ENCODE data around the gene SOSTDC1.
"Not testable (repeated sequence)": the region's sequence is repeated elsewhere in the genome, so short reads cannot be mapped to it uniquely, and the experiment has no call there.

Gene SOSTDC1

DNA sequence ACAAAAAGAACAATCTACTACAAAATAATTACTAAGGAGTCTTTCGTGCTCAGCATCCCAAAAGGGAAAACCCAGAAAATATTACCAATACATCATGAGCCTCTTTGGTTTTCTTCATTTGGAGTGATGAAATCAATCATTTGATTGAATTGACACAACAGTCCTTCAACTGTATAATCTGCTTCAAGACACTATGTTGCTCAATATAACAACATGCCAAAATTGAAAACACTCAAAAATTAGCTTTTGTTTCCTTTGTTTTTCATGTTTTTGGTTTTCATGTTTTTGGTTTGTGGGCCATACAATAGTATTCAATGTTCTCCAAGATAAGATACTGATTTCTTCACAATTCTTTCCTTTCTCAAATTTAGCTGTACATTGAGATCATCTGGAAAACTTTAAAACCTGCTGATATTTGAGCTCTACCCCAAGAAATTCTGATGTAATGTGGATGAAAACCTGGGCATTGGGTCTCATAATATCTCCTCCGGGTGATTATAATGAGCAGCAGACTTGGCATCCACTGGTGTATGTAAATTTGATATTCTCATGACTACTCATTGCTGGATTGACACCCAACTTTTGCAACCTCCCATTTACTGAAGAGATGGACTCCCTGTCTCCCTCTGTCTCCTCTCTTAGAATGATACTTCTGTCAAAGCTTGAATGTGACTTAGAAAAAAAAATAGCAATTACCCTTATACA lies 4.6 kb downstream of the SOSTDC1 start:
- no peak for DNase-seq

DNA sequence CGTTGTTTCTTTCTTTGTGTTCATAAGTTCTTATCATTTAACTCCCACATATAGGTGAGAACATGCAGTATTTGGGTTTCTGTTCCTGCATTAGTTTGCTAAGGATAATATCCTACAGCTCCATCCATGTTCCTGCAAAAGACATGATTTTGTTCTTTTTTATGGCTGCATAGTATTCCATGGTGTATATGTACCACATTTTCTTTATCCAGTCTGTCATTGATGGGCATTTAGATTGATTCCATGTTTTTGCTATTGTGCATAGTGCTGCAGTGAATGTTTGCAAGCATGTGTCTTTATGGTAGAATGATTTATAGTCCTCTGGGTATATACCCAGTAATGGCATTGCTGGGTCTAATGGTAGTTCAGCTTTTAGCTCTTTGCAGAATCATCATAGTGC lies 9.2 kb downstream of the SOSTDC1 start:
- not testable (repeated sequence) for DNase-seq

DNA sequence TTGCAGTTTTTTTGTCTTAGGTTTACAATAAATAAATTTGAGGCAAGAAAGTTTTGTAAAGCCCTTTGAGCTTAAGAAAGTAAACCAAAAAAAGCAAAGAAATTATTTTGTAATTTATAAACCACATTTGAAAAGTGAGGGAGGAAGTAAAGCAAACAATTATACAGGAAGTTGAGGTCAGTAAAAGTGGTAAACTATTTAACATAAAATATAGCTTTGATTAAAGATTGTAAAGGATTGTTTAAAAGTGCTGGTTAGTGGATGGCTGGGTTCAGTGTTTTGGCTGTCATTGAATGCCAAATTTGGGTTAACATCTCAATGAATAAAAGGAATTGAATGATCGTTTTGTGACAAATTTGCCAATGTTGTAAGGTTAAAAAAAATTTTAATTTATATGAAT lies 9.9 kb downstream of the SOSTDC1 start:
- DNase-seq = no peak

DNA sequence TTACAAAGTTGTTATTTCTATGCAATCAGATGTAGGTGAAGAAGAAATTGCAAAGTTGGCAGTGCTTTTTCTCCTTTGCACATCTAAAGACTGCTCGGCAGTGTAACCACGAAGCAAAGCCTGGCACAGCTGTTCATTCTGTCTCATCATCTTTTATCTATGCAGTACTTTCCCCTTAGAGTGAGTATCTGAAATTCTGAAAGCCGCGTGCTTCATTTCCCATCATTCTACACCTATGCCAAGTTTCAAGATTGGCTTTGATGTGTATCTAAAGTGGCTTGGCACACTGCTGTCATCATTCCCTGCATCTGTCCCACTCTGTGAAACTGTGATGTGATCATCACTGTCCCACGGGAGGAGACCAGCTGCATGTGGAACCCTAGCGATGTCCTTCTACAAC lies 15.2 kb downstream of the SOSTDC1 start:
- DNase-seq = no peak

DNA sequence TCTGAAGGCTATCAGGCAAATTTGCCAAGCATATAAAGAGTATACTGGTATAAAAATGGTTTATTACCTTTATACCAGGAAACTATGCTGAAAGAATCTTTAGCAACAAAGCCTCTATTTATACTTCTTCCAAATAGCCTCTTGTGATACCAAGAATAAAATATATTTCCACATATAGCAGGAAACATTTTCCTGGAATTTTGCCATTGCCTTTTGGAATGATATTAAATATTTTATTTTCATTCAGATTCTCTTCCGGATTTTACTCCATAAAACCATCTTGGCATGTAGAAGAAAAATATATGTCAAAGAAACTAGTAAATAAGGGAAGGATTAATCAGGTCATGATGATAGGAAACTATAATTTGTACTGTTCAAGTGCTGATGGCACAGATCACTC lies 17.7 kb downstream of the SOSTDC1 start:
- DNase-seq = no peak

DNA sequence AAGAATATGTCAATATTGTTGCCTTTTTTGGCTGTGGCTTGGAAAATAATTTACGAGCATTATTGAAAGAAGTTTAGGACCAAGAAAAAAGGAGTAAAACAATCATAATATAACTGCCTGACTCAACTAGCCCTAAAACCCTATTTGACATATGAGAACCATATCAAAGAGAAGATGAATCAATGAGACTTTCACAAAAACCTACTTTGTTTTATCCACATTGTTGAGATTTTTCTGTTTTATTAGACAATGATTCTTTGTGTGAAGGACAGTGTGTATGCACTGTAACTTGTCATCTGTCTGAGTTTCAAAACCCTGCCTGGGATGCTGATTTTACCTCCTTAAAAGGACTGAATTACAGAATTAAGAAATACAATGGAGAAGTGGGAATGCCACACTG lies 19.0 kb downstream of the SOSTDC1 start:
- DNase-seq = no peak

DNA sequence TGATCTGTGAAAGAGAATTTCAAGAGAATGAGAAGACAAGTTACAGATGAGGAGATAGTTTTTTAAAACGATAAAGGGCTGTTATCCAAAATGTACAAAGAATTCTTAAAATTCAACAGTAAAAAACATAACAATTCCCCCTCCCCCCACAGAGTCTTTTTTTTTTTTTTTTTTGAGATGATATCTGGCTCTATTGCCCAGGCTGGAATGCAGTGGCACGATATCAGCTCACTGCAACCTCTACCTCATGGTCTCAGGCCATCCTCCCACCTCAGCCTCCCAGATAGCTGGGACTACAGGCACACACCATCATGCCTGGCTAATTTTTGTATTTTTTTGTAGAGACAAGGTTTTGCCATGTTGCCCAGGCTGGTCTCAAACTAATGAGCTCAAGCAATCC lies 21.7 kb downstream of the SOSTDC1 start:
- DNase-seq = not testable (repeated sequence)

DNA sequence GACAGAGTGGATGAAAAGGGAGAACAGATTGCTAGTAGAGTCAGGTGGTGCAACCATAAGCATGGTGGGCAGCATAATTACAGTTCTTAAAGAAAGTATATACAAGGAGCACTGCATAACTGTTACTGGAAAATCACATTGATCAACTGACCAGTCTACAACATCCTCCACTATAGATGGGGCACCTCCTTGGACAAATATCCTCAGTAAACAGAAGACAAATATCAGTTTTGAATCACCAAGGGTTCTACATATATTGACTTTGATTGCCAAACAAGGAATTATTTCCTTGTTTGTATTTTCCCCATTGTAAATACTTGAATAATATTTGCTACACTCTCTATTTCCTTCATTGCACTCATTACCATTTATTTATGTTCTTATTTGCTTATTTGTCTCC lies 26.6 kb downstream of the SOSTDC1 start:
- no peak for DNase-seq

DNA sequence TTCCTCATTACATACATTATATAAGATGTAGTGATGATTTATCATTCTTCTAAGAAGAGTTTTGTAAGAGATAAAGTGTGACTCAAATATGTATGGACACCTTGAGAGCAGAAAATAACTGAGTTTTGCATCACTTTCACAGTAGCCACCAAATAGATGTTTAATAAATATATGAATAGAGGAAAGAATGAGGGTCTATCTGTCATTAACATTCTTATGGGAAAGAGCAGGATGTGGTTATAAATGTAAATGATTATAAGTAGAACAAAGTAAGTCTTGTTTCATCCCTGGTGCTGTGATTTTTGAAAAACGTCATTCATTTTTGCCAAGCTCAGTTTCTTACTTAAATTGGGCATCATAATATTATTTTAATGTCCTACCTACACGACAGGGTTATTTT lies 29.2 kb downstream of the SOSTDC1 start:
- no peak for DNase-seq

DNA sequence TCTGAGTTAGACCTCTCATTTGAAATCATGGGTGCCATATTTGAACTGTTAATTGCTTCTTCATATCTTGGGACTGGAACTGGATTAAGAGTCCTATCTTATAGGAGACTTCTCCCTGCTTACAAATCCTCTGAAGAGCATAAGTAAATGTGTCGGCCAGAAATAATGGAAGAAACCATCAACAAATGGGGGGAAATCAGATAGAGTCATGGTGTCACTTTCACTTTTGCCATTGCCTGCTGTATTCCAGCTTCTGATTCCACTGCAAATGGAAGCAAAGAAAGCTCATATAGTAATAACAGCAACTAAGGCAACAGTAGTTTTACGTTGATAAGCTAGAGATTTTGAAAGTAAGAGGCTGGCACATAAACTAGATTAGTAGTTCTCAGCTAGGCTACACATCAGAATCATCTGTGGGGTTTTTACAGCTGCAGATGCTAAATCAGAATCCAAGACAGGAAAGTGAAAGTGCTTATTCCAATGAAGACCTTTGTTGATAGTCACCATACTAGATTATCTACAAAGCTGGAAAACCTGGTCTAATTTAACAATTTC lies 31.9 kb downstream of the SOSTDC1 start:
- DNase-seq = no peak

DNA sequence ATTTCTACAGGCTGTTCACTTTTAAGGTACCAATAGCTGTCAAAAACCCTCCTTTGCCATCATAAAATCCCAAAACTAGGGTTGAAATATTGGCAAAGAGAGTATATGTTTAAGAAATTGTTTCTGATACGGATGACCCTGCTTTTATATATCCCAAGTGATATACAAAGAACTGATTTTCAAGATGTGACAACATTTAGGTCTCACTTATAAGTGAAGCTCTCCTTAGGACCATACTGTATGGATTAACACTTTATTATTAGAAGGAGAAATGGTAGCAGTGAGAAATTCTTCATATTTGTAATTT lies 33.2 kb downstream of the SOSTDC1 start:
- DNase-seq = no peak

DNA sequence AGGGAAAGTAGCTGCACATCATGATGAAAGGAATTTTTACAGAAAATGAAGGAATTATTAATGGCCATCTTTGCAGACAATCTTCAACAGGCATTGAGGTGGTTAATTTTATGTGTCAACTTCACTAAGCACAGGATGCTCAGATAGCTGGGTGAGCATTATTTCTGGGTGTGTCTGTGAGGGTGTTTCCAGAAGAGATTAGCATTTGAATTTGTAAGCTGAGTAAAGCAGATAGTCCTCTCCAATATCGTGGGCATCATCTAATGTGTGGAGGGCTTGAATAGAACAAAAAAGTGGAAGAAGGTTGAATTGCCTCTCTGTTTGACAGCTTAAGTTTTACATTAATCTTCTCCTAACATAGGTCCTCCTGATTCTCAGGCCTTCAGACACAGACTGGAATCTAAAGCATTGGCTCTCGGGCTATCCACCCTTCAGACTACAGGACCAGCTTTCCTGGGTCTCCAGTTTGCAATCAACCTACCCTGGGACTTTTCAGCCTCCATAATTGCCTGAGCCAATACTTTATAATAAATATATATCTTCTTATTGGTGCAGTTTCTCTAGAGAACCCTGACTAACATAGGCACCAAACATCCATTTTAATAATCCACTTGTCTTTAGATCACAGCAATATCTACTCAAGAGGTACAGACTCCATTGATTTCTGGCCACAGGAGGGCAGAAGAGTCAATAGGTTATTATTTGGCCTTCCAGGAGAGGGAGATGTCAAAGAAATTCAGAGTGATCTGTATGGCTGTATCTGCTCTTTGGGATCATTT lies 33.7 kb downstream of the SOSTDC1 start:
- DNase-seq = peak; percentile 62

DNA sequence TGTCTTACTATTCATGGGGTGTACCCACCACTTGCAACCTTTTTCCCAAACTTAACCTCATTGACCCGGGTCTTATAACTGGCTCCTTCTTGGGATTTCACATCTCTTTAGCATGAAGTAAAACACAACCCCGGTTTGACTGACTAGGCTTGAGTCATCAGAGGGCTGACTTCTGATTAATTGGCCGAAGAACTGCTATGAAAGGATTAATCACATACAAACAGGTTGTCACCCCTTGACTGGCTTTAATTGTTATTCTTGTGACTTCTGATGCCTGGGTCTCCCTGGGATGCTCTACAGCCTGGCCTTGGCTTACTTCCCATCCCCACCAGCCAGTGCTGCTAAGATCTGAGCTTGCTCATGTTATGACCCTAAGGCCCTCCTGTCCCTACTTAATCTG lies 35.4 kb downstream of the SOSTDC1 start:
- no peak for DNase-seq

DNA sequence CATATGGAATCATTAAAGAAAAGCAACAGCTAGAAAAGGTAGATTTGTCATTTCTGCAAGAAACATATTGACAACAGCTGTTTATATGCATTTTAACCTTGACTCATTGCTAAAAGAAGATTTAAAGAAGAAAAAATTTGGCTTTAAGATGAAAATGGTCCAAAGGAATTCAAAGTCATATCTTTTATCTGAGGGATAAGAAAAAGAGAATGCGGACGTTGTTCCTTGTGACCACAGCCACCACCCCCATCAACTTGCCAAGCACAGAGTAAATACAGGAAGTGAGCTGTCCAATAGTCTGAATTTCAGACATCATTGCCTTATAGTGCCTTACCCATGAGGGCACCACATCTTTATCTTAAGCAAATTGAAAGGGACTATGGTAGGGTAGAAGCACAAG lies 36.9 kb downstream of the SOSTDC1 start:
- DNase-seq = no peak

DNA sequence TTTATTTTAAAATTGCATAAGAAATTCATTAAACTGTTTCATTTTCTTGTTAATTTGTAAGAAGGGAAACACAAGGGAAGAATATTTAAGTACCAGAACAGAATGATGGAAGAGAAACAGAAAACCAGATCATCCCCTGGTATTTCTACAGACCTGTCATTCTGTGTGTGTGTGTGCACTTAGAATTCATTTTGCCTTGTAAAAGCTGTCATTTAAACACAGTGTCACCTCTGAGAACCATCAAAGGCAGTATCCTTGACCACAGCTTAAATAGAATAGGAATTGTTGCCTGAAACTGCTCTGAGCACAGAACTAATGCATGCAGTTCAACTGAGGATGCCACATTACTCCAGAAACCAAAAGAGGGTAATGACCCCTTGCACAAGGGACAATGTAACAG lies 37.4 kb downstream of the SOSTDC1 start:
- no peak for DNase-seq

DNA sequence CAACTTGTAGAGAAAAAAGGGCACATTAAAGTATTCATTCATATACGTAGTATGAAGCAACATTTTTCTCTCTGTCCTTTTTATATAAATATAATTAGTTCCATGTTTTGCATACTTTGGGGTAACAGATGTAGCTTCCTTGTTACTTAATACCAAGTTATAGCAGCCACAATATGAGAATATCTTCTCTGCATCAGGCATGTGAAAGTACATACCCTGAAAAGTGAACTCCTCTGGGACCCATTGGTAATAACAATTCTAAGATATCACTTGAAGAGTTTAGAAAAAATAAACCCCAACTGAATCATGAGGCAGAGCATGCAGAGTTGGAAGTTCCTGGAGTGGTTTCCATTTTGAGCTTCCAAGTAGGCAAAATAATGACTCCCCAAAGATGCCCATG lies 41.8 kb downstream of the SOSTDC1 start:
- DNase-seq = no peak

DNA sequence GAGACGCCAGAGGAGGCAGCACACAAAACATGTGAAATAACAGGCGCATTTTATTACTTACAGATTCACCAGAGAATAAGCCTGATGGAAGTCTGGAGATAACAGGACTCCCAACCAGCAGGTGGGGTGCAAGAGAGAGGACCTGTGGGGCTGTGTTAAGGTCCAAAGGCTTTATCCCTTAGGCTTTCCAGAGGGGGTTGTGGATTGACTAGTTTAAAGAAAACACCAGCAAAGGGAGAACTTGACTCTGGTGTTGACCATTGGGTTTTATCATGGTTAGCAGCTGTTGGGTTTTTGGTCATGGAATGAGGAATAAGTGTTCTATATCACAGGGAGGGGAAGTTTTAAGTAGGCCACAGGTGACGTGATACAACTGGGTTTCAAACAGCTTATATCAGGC lies 42.6 kb downstream of the SOSTDC1 start:
- DNase-seq = peak; percentile 4

DNA sequence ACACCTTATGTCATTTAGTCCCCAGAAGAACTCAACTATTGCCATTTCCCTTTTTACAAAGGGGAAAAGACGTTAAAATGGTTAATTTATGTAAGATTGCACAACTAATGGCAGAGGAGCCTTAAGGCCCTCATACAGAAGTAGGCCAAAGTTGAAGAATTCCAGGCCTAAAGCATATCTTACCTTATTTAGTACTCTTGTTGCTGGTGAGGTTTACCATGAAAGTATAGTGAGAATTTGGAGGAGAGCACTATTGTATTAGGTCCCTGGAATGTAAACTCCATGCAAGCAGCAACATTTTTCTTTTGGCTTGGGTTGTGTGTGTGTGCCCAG lies 43.5 kb downstream of the SOSTDC1 start:
- DNase-seq = no peak

DNA sequence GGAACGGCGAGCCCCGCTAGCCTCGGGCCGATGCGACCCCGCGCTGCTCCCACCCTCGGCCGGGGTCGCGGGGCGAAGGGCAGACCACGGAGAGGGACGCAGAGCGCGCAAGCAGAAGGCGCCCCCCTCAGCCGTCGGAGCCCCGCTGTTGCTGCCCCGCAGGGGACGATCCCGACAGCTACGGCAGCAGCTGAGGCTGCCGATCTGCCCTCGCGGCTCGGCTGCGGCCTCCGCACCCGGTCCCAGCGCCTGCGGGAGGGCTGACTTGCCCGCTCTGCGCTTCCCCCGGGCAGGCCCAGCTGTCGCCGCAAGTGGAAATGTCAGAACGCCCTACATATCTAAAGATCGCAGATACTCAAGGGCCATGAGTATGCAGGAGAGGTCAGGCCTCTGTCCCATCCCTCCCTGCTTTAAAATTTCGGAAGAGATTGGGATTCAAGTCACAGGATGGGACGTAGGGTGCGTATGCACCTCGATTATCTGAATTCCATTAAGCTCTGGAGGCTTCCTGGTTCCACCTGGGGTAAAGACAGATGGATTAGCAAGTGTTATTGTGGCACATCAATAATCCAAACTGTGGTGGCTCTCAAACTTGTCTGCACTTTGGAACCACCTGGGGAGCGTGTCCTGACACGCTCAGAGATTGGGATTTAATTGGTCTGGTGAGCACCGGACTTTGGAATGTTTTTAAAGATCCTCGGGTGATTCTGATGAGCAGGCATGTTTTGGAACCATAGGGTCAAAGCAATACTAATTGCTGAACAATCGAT lies 44.0 kb downstream of the SOSTDC1 start, which contains the start of gene CRPPA:
Gene CRPPA, minus strand, starts transcription at position 206 of the 770 bp plus-strand sequence. CDS start 216 bp downstream, outside the sequence.
- no peak for DNase-seq

DNA sequence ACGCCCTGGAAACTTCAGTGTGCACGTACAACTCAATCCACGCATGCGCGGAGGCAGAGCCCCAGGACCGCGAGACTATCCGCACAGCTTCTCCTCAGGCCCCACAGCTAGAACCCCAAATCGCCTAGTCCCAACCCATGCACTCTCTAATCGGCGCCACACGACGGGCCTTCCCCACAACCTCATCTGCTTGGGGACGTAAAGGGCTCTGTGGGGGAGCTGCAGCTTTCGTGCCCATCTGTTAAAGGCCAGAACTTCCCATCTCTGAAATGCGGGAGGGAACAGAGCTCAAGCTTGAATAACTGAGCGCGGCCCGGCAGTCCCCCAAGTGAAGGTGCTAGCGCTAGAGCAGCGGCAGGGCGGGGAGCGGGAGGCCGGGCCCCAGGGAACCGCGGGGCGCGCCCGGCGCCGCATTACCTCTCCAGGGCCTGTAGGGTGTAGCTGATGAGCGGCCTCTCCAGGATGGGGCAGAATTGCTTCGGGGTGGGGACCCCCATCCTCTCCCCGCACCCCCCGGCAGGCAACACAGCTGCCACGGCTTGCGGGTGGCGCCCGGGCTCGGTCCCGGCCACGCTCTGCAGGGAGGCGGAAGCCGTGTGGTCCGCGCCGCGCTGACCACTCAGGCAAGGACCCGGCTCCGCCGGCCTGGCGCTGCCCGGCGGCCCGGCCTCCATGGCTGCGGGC lies 44.7 kb downstream of the SOSTDC1 start:
- DNase-seq = no peak

DNA sequence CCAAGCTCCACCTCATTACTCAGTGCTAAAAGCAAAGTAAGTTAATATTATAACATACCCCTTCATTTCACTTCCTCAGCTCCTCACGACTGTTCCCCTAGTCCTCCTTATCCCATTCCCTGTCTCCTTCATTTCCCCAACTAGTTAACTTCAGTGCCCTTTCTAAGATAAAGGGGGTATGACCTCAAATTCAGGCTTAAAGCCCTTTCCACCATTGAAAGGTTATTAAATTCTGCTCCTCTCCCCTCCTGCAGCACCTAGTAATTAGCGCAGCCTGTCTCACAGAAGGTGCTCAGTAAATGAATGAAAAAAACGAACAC lies 45.2 kb downstream of the SOSTDC1 start:
- DNase-seq = no peak

DNA sequence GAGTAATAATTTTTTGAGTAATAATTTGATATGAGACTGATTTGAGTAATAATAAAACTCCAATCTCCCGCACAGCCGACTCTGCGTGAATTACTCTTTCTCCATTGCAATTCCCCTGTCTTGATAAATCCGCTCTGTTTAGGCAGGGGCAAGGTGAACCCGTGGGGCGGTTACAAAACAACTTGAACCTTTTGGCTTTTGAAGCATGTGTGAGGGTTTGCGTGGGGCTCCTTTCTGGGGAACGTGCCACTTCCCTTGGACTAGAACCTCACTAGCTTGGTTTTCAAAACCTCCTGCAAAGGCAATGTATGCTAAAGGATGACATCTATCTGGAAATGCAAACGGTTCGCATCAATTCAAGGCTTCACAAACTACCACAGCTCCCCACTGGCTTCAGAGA lies 45.7 kb downstream of the SOSTDC1 start:
- DNase-seq = no peak

DNA sequence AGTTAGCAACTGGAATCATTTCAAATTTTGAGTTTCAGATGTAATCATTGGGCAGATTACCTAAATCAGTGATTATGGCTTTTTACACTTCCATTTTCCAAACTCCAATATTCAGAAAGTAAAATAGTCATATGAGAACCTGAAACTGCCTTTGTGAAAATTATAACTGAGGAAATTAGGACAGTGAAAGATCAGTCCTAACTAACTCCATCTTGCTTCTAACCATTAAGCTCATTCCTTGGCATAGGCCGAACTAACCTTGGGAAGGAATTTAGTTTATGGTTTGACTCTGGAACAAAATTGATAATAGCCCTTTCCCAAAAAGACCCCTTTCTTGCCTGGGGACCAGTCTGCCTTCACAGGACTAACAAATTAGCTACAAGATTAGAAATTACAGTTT lies 46.4 kb downstream of the SOSTDC1 start:
- no peak for DNase-seq

Measured in NCI-H146 (cell line).